ENCODE data around the gene PLXNA4. TPM values are rescaled to one million over a fixed set of nuclear protein-coding genes. Genes with fewer than 3 reads are reported as not detected.

Gene PLXNA4
- total and polyA plus RNA-seq, 8 donors: 1.9 to 6.6 (median 3.4) TPM

DNA sequence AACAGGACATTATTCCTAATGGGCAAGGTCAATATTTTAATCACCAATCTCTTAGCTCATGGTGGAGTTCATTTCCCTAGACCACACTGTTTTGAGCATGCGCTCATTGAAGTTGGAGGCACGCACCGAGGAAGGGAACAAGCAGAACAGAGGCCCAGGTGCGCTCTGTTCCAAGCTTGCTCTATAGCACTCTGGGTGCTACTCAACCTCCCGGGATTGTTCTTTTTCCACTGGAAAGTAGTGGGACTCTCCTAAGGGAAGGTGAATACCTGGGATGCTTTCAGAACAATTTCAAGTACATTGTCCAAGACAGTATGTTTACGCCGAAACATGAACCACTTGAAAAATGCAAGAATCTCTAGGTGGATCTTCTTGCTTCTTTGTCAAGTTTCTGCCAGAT, 16.2 kb downstream of the PLXNA4 start:
- TF ChIP-seq, protein P1, sequence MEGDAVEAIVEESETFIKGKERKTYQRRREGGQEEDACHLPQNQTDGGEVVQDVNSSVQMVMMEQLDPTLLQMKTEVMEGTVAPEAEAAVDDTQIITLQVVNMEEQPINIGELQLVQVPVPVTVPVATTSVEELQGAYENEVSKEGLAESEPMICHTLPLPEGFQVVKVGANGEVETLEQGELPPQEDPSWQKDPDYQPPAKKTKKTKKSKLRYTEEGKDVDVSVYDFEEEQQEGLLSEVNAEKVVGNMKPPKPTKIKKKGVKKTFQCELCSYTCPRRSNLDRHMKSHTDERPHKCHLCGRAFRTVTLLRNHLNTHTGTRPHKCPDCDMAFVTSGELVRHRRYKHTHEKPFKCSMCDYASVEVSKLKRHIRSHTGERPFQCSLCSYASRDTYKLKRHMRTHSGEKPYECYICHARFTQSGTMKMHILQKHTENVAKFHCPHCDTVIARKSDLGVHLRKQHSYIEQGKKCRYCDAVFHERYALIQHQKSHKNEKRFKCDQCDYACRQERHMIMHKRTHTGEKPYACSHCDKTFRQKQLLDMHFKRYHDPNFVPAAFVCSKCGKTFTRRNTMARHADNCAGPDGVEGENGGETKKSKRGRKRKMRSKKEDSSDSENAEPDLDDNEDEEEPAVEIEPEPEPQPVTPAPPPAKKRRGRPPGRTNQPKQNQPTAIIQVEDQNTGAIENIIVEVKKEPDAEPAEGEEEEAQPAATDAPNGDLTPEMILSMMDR (IDR thresholded peaks at IDR 0.05): no peak
- Histone ChIP-seq H3K4me3 (no peak overlapping the region), H3K27ac (no peak overlapping the region), H3K27me3 (peaks cover 0 to 9% of the 10 kb centered on the region in 2 donors), H3K36me3 (no peaks in the 10 kb centered on the region), H3K4me1 (no peaks in the 10 kb centered on the region), H3K9me3 (no peaks in the 10 kb centered on the region)
- no peak for DNase-seq
- intact Hi-C loops (cut with DNase I): no loop called here
- no peak for ATAC-seq

DNA sequence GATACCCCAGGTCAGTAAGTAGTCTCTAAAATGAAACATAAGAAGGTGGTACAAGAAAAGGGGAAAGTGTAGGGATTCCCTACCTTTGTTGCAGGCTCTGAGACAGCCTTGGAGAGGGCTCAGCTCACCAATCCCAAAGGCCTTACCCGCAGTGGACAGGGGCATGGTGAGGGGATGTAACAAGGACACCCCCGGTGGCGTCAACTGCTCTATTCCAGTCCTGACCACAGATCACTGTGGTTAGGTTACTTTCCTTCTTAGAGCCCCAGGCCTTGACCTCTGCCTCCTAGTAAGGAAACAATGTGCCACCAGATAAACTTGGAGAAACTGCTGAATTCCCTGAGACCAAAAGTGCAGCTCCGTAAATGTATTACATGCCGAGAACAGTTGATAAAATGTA, 17.5 kb downstream of the PLXNA4 start:
- Histone ChIP-seq H3K4me3 (no peak overlapping the region), H3K4me1 (no peaks in the 10 kb centered on the region), H3K36me3 (no peaks in the 10 kb centered on the region), H3K9me3 (no peaks in the 10 kb centered on the region), H3K27me3 (no peaks in the 10 kb centered on the region), H3K27ac (no peak overlapping the region)
- DNase-seq (no peak), ATAC-seq (no peak)
- intact Hi-C loops (cut with DNase I): no loop called here
- TF ChIP-seq, protein P1 (IDR thresholded peaks at IDR 0.05): no peak

DNA sequence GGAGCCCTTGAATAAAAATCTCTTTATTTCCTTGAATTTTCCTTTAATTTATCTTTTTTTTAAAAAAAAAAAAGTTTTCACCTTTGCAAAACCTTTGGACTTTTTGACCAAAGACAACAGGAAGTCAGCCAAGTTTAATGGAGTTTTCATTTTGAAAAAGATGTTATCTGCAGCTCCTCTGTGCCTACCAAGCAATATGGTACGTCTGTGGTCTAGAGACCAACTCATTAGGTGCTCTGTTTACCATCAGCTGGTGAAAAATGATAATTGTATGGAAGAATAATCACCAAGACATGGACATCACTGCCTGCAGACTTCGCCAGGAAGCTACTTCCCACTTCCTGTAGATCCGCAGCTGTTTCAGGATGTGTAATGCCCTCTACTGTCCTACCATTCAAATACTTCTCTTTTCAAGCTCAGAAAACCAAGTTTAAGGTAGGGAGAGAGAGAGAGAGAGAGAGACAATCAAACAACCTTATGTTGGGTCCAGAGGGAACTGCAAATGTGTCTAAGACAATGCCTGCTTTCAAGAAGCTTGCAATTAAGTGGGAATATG, 18.7 kb downstream of the PLXNA4 start:
- no peak for ATAC-seq
- intact Hi-C loops (cut with DNase I): no loop called here
- Histone ChIP-seq H3K9me3 (no peaks in the 10 kb centered on the region), H3K4me3 (no peak overlapping the region), H3K36me3 (no peaks in the 10 kb centered on the region), H3K4me1 (no peaks in the 10 kb centered on the region), H3K27ac (no peak overlapping the region), H3K27me3 (no peaks in the 10 kb centered on the region)
- TF ChIP-seq, protein P1 (IDR thresholded peaks at IDR 0.05): no peak
- DNase-seq: no peak

DNA sequence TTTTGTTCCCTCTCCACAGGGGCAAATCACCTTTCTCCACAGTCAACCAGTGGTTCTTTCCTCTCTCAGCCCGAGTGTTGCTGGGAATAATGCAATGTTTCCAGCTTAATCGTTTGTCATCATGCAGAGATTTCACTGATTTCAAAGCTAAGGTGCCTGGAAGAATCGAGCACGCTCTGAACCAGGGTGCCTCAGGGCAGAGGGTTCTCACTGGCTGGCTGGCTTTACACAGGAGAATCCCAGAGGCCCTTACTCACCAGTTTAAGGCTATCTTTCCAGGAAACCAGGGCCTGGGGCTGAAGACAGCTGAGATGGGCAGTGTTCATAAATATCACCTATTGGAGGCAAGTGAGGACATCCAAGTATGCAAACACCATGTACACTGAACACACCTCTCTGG, 21.8 kb downstream of the PLXNA4 start:
- intact Hi-C loops (cut with DNase I): no loop called here
- Histone ChIP-seq H3K27me3 (no peaks in the 10 kb centered on the region), H3K4me1 (no peaks in the 10 kb centered on the region), H3K27ac (no peak overlapping the region), H3K9me3 (peaks cover 0 to 20% of the 10 kb centered on the region in 2 donors), H3K36me3 (no peaks in the 10 kb centered on the region), H3K4me3 (no peak overlapping the region)
- TF ChIP-seq, protein P1 (IDR thresholded peaks at IDR 0.05): no peak
- DNase-seq: no peak
- no peak for ATAC-seq

DNA sequence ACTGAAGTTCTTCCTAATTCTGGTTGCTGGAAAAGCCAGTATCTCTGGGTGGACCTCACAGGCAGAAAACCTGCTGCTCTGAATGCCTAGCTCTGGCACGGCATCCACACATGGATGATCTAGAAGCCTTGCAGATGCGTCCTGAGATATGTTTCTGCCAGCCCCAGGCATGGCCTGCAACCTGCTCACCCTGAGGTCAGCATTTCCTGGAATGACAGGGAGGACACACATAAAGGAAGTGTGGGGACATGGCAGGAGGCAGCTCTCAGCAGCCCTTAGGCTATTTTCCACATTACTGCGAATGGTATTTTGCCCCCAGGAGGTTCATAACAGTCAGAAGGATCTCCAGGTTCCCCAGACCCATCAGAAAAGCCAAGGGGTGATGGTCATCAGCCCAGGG, 23.2 kb downstream of the PLXNA4 start:
- Histone ChIP-seq H3K27ac (no peak overlapping the region), H3K27me3 (no peaks in the 10 kb centered on the region), H3K4me3 (no peak overlapping the region), H3K36me3 (no peaks in the 10 kb centered on the region), H3K4me1 (no peaks in the 10 kb centered on the region), H3K9me3 (peaks cover 0 to 20% of the 10 kb centered on the region in 2 donors)
- DNase-seq (no peak), ATAC-seq (no peak)
- TF ChIP-seq, protein P1 (IDR thresholded peaks at IDR 0.05): no peak
- intact Hi-C loops (cut with DNase I): no loop called here
